DND-41 (cell line): Measurements from ENCODE around the gene MCCC1.

Experiments used
- CTCF ChIP-seq: IDR thresholded peaks from 2 replicates; pipeline ENCODE4 v1.5.1; 2012; ENCODE audit warnings: borderline replicate concordance, low read length, moderate library complexity, mild to moderate bottlenecking; ENCODE audit not compliant: poor library complexity, severe bottlenecking; ENCODE audit errors: extremely low read depth
- EZH2 ChIP-seq: IDR thresholded peaks from 3 replicates; pipeline ENCODE4 v1.6.1; 2012; ENCODE audit warnings: borderline replicate concordance, low read depth, mild to moderate bottlenecking, moderate library complexity, low read length, inconsistent platforms; ENCODE audit not compliant: severe bottlenecking

- TF ChIP-seq CTCF, result no peak
- TF ChIP-seq EZH2, result no peak
These were observed 16.9 kb downstream of the MCCC1 start for GRCh38 chr3:183082355-183082915.
